GM21381 (cell line): ENCODE results near the gene RNU7-1.
"Not testable (repeated sequence)": the region's sequence is repeated elsewhere in the genome, so short reads cannot be mapped to it uniquely, and the experiment has no call there.

Experiments used
- ATAC-seq: cut with Tn5 transposase; IDR thresholded peaks from one replicate; pipeline ENCODE4 v1.9.1; 2021; ENCODE audit warnings: mild to moderate bottlenecking, moderate library complexity; ENCODE audit not compliant: unreplicated experiment

Gene RNU7-1

GRCh38 chr12:6943722-6944380 lies at the start of gene RNU7-1, which contains the start of gene C12orf57:
Gene RNU7-1, plus strand, starts transcription at chr12:6943816.
Gene C12orf57, plus strand, starts transcription at chr12:6944022. Its CDS starts 100 bp downstream, at chr12:6944122.
- ATAC-seq = peak; percentile 27

GRCh38 chr12:6894321-6894720 lies 49.3 kb upstream of the RNU7-1 start:
- ATAC-seq = no peak

- ATAC-seq = no peak
Observed at GRCh38 chr12:6896846-6897435, 46.7 kb upstream of the RNU7-1 start.

GRCh38 chr12:6899427-6899826 lies 44.2 kb upstream of the RNU7-1 start:
- no peak for ATAC-seq

DNA sequence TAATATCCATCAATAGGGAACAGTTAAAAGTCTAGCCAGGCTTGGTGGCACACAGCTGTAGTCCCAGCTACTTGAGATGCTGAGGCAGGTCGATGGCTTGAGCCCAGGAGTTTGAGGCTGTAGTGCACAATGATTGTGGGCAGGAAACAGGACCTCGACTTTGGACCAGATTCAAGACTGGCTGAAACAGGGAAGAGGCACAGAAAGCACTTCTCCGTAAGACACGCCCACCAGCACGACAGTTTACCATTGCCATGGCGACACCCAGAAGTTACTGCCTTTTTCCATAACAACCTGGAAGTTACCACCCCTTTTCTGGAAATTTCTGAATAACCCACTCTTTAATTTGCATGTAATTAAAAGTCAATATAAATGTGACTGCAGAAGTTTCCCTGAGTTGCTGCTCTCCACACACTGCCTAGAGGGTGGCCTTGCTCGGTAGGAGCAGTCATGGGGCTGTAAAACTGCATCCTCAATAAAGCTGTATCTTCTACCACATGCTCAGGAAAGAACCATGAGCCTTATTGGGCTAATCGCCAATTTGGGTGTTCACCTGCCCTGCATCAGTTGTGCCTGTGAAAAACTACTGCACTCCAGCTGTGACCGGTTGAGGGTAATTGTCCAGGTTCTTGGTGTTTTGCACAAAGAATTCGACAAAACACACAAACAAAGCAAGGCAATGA lies 43.6 kb upstream of the RNU7-1 start:
- no peak for ATAC-seq

DNA sequence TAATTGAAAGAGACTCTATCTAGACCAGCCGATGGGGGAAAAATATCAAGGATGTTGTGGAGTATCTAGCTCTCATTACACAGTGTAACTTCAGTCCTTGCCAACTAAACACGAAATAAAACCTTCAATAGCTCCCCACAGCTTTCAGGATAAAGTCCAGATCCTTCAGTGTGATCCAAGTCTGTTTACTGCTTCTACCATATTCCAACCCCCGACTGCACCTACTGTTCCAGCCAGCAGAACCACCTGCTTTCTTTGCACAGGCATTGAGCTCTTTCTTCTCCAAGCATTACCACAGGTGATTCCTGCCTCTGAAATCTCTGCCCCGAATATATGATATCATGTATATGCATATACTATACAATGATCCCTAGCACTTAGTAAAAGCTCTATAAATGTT lies 41.2 kb upstream of the RNU7-1 start:
- ATAC-seq = no peak

DNA sequence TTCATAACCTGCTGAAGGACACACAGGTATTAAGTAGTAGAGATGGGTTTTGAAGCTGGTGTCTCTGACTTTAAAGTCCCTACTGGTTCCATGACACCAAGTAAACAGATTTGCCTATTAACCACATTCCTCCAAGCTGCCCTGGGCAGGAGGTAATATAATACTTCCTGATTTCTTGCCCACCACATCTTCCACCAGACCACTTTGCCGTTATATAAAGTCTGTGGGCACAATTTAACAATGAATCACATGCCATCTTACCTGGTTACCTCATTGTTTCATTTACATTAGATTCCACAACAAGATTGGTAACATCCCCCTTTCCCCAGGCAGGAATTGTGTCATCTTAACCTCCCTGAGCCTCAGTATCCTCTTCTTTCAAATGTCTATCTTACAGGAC lies 39.9 kb upstream of the RNU7-1 start:
- ATAC-seq = no peak

DNA sequence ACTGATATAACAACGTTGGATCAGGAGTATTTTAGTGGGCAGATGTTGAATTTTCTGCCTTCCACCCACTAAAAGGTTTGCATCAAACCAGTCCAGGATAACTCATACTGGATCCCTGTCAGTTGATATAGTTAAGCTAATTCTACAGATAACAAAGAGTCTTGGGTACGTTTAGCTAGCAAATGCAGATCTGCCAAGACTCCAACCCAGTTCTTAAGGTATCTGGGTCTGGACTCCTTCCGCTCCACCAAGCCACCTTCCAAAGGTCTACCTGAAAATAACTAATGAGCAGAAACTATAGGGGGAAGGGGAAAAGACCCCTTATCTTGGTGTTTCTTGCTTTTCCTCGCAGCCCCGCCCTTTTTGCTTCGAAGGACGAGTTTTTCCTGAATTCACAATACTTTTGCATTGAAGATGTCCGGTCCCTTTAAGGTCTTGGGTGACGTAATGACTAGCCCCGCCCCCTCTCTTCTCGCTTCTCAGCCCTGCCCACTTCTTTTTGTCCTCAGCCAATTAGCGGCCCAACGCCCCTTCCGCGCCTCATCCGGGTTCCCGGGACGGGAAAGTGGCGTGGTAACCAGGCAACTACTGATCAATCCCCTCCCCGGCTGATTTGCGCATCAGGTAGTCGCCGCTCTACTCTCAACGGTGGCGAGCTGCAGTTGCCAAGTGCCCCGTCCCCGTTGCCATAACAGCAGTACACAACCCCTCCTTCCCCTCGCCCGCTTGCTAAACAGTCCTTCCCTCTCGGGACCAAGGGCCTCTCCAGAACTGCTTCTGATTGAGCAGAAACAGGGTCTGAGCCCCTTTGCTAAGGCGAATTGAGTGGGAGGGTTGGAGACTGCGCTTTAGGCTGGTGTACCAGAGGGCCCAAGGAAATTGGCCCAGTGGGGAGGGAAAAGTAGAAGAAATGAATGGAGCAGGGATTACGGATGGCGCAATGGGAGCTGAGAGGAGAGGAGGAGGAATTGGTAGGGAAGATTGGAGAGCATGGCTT lies 39.0 kb upstream of the RNU7-1 start, which contains the start of gene LRRC23:
Gene LRRC23, plus strand, starts transcription at position 543 of the 997 bp plus-strand sequence. CDS start 812 bp downstream, outside the sequence.
- peak; percentile 96 for ATAC-seq

DNA sequence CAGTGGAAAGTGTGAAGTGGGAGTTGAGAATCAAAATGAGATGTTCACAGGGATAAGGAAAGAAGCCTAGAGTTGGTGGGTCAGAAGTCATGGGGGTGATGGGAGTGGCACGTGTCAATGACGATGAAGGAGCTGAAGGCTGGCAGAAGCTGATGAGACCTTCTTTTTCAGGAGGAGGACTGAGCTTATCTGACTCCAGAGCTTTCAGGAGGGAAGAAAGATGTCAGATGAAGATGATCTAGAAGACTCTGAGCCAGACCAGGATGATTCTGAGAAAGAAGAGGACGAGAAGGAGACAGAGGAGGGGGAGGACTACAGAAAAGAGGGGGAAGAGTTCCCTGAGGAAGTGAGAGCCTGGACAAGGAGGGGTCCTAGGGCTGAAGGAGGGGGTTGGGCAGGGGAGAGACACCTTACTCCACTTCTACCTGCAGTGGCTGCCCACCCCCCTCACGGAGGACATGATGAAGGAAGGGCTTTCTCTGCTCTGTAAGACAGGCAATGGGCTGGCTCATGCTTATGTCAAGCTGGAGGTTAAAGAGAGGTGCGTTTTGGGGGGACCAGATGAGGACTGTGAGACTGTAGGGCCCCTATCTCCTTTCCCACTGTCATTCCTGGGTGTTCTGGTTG lies 38.1 kb upstream of the RNU7-1 start:
- ATAC-seq = no peak

- ATAC-seq = not testable (repeated sequence)
Observed at GRCh38 chr12:6908141-6908540, 35.5 kb upstream of the RNU7-1 start.

- no peak for ATAC-seq
Observed at GRCh38 chr12:6909421-6910145, 34.0 kb upstream of the RNU7-1 start.

DNA sequence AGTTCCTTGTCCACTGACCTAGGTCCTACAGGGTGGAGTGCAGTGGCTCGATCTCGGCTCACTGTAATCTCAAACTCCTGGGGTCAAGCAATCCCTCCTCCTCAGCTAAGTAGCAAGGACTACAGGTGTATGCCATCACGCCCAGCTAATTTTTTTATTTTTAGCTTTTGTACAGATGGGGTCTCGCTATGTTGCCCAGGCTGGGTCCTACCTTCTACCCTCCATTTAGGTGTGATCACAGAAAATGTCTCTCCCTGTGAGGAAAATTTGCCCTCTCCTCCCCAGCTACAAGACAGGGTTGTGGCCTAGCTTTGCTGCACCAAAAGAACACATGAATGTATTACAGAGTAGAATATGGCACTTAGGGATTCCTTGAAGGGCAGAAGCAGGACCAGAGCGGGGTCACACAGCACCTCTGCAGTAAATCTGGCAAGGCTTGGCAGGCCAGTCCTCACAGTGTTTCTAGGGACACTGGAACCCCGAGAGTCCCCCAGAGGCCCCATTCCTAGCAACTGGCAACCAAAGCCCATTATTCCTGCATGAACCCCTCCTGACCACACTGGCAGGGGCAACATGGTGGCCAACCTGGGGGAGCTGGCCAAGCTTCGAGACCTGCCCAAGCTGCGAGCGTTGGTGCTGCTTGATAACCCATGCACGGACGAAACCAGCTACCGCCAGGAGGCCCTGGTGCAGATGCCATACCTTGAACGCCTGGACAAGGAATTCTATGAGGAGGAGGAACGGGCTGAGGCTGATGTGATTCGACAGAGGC lies 31.3 kb upstream of the RNU7-1 start:
- no peak for ATAC-seq

- ATAC-seq = peak; percentile 77
Observed at GRCh38 chr12:6914246-6914946, 29.2 kb upstream of the RNU7-1 start, which contains the start of gene ENO2. Gene ENO2, plus strand, starts transcription at chr12:6914580. Its CDS starts 1,253 bp downstream, at chr12:6915833.

DNA sequence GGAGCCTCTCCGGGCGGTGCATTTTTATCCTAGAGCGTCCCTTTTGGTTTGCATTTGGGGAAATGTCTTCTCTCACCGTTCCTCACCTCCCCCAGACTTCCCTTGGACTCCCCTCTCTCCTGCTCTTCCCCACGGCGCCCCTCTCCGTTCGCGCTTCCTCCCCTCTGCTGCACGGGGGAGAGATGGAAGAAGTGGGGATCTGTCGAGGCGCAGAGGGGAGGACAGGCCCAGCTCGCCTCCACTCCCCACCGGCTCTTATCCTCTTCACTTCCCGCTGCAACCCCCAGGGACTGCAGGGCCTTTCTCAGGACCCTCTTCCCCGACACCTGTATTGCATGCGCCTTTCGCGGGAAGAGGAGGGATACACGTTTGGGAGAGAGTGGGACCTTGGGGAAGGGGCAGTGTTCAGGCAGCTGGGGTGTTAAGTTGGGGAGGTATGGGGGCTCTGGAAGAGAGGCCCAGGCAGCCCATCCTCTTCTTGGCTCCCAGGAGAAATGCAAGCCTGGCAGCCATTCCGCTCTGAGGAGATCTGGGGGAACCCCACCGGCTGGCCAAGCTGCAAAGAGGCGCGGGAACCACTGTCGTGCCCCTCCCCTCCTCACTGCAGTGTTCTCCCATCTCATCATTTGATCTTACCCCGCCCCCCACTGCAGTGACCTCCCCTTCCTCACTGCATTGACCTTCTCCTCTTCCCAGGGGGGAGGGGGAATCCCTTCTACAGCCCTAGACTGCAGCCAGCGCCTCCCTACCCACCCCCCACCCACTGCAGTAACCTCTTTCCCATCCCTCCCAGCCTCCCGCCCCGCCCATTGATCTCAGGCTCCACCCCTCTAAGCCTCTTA lies 28.4 kb upstream of the RNU7-1 start:
- no peak for ATAC-seq

- no peak for ATAC-seq
Observed at GRCh38 chr12:6915789-6916285, 27.8 kb upstream of the RNU7-1 start.

DNA sequence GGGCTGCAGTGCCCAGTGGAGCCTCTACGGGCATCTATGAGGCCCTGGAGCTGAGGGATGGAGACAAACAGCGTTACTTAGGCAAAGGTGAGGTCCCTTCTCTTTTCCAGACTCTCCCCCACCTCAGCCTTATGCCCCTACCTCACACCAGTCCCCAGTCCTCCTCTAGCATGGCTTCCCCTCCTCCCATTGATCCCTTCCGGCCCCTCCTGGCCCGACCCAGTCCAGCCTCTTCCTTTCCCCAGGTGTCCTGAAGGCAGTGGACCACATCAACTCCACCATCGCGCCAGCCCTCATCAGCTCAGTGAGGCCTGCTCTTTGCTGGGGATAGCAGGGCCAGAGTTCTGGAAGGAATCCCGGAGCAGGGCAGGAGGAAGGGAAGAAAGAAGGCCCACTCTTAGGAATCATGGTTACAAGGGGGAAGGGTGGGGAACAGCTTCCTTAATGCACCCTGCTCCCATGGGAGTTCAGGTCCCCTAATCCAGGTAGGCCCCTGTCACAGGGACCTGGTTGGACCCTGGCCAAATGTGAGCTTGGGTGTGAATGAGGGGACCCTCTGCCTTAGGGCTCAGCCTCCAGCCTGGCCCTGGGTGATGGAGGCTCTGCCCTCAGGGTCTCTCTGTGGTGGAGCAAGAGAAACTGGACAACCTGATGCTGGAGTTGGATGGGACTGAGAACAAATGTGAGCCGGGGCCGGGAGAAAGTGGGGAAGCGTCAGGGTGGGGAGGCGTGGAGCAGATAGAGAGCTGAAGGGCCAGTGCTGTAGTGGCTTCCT lies 27.0 kb upstream of the RNU7-1 start:
- no peak for ATAC-seq
